NK-92 (cell line): Measurements from ENCODE around the gene VSIG2.

Experiments
- DNase-seq: peaks from one replicate; lab custom pipeline; 2025; ENCODE audit not compliant: unreplicated experiment; lab: John Stamatoyannopoulos, UW

The VSIG2 gene

GRCh38 chr11:124763156-124763947 lies 11.3 kb upstream of the VSIG2 start:
- no peak for DNase-seq

DNA sequence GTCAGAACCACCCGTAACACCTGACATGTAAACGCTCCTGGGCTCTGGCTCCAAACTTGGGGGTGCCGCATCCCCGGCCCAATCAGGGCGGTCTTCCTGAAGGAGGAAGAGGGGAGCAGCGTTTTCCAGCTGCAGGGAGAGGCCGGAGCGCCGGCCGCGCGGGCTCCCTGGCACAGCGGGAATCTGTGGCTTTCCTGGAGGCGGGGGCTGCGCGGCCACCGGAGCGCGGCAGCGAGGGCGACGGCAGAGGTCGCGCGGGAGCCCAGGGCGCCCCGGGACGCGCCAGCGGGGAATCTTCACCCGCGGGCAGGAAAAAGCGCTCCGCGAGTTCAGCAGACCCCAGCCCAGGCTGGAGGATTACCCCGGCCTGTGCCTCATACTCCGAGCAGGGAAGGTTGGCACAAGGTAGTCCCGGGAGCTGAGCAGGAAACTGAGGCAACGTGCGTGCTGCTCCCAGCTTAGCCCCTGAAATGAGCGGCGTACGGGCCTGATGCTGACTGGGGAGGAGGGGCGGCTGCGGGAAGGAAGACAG lies 10.6 kb upstream of the VSIG2 start:
- DNase-seq = no peak

DNA sequence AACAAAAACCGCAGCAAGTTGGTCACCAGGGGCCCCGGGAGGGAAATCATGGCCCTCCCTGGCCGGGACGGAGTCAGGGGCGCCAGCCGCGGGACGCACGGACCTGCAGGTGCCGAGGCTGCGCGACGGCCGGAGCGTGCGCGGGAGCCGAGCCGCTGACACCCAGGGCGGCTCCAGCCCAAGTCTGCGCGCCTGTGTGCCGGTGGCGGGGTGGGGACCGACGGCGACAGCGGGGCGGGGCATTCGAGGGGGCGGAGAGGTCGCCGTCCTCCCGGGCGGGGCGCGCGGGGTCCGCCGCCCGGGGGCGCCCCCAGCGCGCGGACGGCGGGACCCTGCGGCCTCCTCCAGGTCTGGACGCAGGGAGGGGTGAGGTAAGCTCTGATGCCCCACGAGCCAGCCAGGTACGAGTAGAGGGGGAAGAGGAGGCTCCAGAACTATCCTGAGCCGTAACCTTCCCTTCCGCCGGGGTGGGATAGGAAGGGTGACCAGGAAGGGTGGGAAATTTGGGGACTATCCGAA lies 10.1 kb upstream of the VSIG2 start, which contains the start of gene ESAM:
Gene ESAM, minus strand, starts transcription at position 186 of the 519 bp plus-strand sequence. Its CDS starts 136 bp downstream, at position 50.
- DNase-seq = no peak

DNA sequence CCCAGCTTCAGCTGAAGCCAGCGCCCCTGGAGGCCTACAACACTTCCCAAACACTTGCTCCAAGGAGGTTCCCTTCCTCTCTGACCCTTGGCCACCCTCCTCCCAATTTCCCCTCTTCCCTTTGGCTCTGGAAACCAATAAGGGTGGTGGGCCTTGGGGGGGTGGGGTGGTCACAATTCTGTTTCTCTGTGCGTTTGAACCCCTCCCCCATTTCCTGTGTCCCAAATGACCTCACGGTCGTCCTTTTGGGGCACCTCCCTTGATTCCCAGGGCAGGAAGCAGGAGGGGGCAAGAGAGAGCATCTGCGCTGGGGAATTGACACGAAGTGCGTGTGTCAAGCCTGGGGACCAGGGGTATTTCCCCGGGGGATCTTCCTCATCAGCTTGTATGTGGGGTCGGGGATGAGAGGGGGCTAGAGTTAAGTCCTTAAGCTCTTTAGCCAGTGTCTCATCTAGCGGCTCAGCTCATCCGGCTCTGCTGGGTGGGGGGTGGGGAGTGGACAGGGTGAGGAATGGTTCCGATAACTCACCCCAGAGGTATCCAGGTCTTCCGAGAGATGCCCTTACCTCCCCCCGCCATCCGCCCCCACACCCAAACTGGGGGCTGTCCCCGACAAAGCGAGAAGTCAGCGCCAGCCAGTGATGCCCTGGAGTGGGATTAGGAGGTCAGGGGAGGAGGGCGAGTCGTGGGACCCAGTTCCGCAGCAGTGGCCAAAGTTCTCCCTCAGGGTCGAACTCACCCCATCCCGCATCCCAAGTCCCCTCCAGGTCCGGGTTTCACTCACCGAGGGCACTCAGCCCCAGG lies 9.4 kb upstream of the VSIG2 start:
- DNase-seq = no peak

DNA sequence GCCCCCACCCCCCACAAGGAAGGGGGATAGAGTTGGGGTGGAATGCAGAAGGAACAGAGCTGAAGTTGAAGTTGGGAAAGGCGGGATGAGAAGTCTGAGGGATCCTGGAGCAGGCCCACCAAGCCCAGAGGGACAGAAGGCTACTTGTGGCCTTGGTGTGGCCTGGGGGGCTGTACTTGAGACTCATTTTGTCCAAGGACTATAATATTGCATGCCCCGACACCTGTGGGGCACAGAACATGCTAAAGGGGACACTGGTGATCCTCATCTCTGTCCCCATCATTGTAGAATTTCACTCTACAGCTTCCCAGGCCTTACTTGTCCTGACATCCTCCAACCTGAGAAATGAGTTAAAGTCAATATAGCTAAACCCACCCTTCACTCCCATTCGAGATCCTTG lies 8.8 kb upstream of the VSIG2 start:
- DNase-seq = no peak

- DNase-seq = no peak
Observed at GRCh38 chr11:124760205-124760652, 8.2 kb upstream of the VSIG2 start.

DNA sequence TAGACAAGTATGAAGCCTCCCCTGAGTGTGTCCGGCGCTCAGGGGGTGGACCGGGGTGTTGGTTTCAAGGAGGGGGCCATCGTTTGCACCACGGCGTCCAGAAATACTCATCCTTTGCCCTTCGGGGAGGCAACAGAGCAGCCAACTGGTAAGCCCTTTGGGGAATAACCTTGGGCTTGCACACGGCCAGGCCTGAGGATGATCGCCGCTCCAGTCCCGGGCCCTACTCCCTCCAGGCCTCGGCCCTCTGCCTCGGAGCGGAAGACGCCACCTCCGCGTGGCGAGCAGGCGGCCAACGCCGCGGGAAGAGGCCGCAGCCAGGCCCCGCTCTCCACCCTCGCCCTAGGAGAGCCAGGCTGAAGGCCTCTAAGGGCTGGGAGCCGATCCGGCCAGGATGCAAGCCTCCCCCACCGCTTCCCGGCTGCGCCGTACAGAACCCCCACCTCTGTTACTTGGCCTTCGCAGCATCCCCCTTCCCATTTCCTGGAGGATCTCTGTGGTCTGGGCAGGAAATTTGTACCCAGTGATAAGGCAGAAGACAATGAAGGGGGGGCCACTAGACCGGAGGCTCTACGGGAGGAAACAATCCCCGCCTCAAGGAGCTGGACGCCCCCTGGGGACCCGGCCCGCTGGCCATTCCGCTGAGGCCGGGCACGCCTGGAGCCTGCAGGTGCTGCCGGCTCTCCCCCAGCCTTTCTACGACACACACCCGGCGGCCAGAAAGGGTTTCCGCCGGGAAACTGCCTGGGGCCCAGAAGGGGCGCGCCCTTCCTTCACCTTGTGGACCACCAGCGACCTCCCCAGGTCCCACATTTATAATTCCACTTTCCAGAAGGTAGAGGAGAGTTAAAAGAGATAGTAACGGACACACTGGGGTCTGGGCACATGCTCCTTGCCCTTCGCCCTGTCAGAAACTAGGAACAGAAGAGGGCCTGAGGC lies 7.5 kb upstream of the VSIG2 start:
- no peak for DNase-seq

DNA sequence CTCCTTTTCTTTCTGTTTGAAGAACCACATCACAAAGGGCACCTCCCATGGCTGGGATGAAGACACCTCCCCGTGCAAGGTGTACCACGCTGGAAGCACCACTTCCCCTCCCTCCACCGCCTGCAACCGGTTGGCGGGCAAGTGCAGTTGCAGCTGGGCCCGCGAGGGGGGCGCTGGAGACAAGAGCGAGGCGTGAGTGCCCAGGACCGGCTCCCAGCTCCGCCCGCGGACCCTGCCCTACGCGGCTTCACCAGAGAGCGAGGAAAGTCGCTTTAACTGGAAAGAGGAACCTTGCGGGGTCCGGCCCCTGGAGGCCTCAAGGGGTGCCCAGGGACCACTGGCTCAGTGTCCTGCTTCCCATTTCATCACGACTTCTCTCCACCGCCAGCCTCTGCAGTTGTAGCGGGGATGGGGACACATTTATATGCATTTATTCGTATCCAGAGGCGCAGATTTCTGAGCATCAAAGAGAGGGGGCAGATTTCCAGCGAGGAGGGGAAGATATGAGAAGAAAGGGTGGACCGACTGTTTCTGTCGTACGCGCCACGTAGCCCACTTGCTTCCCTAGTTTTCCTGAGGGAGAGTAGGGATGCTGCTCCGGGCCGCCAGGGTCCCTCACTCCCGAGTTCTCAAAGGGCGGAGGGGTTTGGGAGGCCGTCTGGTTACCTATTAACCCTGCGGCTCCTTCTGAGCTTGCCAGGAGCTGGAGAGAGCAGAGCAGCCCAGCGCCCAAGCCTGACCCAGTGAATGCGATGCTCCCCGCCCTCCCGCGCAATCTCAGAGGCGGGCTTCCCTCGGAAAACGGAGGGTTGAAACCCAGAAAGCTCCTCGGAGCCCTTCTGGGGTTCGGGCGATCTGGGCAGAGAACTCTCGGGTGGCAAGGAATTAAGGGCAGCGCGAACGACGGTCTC lies 6.6 kb upstream of the VSIG2 start:
- no peak for DNase-seq

DNA sequence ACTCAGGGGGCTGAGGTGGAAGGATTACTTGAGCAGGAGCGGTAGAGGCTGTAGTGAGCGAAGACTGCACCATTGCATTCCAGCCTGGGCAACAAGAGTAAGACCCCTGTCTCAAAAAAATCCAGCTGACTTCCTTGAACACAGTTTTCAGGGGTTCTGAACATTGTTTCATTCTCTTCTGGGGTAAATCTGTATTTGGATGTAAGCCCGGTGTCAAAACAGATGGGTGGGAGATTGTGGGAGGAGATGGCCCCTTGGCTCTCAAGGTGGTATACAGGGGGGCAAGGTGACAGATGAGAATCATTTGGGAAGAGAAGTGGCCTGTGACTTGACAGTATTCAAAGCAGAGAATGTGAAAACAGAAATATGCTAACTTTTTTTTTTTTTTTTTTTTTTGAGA lies 5.3 kb upstream of the VSIG2 start:
- DNase-seq = no peak

- DNase-seq = no peak
Observed at GRCh38 chr11:124756753-124757227, 4.7 kb upstream of the VSIG2 start.

DNA sequence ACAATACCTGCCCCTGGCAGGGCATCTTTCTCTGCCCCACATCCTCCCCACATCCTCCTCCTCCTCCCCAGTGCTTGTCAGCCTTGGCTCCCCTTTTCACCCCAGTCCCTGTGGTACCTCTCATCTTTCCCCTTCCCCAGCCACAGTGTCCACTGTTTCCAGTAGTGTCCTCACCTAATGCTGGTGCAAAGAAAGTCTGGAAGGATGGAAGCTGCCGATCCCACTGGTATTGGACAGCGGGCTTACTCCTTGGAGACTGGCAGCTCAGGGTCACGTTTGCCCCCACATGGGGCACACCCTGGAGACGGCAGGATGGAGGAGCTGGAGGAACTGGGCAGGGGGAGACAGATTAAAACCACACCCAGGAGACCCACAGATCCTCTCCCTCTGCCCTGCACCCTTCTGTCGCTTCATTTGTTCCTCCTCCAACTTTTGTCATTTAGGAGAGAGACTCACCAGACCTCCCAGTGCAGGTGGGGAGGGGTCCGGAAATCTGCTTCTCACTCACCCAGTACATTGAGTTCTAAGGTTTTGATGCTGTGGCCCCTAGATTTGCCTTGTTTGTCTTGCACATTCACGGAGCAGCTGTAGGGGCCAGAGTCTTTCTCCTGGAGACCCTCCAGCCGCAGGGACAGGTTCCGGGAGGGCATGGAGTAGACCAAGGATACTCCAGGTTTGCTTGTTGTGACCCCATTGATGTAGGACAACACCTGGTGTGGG lies 4.1 kb upstream of the VSIG2 start:
- no peak for DNase-seq

DNA sequence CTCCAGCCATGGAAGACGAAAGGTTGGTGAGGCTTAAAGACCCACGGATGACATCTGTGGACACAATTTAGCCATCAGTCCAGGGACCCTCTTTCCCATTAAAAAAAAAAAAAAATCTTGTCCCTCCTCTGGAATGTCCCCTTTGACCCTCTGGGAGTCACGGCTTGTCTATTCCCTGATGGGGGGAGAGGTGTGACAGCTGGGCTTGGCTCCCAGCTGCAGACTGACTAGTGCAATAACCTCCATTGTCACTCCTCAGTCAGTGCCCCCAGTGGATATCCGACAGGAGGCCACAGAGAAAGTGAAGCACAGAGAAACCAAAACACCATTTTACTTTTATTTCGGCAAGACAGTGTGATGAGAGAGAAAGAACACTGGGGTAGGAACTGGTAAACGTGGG lies 2.7 kb upstream of the VSIG2 start:
- no peak for DNase-seq

GRCh38 chr11:124754309-124754708 lies 2.3 kb upstream of the VSIG2 start:
- no peak for DNase-seq

- DNase-seq = no peak
Observed at GRCh38 chr11:124753624-124754023, 1.6 kb upstream of the VSIG2 start.

- no peak for DNase-seq
Observed at GRCh38 chr11:124753205-124753604, 1.1 kb upstream of the VSIG2 start.

DNA sequence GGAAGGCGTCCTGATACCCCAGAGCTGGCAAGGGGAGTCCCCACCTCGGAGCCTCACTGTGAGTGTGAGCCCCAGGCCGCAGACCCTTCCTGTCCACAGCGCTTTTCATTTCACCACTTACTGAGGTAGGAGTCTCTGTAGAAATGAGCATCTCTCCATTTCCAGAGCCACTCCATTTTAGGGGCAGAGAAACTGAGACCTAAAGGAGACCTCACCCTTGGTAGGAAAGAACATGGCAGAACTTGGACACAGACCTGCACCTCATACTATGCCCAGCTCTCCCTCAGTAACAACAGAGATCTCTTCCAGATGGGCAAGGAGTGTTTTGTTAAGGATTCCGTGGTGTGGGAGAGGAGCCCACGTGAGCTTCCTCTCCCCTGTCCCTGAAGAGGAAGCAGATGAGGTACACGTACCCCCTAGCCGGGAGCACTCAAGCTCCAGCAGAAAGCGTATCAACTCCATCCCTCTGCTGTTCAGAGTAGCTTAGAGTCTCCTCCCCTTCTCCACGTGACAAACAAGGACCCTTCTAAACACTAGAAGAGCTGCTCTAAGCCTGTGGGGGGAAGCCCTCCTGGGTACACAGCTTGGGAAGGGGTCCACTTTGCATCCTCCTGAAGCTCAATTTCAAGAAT lies 532 bp upstream of the VSIG2 start:
- DNase-seq = no peak

DNA sequence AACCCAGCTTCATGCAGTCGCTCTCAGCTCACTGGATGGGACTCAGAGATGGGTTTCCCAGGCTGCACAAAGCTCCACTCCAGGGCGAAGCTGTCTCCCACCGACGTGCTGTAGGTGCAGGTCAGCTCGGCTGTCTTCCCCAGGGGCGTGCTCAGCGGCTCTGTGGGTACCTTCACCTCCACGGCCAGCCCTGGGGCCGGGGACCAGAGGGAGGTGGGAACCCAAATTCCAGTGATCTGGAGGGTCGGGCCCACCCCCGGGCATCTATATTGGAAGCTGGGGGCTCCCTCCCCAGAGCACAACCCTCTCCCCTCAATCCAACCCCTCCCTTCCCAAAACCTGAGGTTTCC lies 689 bp downstream of the VSIG2 start:
- no peak for DNase-seq

DNA sequence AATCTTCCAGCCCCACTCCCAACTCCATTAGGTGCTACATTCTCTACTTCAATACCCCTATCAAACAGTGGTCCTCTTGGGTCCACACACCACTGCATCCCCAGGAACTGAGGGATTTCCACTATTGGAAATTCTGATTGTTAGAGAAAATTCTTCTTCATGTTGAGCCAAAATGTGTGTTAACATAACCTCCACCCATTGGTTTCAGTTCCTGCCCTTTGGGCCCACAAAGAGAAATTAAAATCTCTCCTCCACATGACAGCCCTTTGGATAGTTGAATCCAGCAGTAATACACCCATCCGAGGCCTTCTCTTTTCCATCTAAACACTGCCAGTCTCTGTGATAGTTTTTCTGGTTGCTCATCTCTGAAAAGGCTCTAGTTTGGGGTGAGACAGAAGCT lies 2.1 kb downstream of the VSIG2 start:
- no peak for DNase-seq
